Kidney glomerular epithelial cell (primary cell): ENCODE data around the gene USPL1.
"Not testable (repeated sequence)": the region's sequence is repeated elsewhere in the genome, so short reads cannot be mapped to it uniquely, and the experiment has no call there.

ENCODE experiments used
- DNase-seq: peaks from one replicate; lab custom pipeline; 2025; lab: John Stamatoyannopoulos, UW

USPL1 gene

DNA sequence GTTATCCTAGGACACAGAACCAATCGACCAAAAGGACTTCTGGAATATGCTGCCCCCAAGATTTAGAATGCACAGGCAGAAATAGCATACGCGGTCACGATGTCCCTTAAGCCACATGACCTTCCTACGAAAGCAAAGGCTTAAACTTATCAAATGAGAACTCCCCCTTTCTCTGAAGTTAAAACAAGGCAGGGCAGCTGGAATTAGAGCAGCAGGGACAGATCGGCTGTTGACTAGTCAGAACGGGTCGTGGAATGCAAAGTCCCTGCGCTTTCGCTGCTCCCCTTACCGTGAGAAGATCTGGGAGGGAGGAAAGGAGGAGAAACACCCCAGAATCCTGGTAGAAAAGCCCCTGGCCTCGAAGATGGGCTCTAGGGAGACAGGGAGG is 799 bp upstream of the USPL1 start:
- DNase-seq, result peak; percentile 77

DNA sequence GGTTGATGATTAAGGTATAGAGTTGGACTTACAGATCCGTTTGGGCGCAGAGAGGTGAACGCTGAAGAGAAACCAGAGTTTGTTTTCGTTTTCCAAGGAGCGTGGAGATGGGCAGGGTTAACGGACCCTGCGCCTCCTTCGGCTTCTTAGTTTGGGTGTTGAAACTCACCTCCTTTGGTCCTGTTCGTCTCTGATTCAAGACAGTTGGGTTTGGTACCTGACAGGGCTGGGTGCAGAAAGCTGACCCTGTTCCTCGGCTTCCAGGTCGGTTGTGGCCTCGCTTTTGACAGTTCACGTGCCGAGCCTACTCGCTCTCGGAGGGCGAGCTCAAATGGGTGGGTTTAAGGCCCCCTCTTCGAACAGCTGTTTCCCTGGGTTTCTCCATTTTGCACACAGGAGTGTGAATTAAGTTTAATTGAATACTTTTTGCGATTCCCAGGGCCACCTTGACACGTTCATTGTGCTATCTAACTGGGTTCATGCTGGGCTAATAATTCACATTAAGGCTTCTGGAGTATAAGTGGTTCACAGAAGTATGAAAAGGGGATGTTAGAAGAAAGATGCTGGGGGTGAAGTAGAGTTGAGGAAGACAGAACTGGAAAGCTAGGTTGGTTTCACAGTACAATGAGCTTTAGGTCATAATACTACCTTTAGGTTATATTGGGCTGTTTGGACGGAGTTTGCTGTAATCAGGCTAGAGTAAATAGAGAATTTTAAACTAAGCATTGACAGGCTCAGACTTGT is 638 bp downstream of the USPL1 start:
- DNase-seq, result no peak

DNA sequence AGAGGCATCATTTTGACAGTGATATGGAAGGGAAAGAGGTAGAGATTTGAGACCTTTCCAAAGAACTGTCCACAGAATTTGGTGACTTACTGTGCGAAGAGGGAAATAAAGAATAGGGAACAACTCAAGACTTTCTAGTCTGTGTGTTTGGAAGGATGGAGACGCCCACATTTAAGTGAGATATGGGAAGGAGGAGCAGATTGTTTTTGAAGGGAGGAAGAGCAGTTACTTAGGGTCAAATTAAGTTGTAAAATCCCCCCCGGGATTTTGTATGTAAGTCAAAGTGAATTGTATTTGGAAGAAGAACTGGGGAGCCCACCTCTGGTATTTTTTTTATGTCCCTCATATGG is 1.2 kb downstream of the USPL1 start:
- no peak for DNase-seq

DNA sequence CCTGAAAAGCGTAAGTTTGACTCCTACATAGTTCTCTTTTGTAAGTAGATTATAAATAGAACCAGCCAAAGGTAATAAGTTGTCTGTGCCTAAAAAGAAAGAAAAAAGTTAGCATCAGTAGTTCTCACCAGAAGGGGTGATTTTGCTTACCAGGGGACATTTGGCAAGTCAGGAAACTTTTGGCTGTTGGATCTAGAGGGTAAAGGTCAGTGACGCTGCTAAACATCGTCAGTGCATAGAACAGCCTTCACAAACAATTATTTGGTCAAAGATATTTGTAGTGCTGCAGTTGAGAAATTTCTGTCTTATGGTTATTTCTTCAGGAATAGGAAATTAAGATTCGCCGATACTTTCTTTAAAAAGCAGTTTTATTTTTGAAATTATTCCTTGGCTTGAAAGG is 2.0 kb downstream of the USPL1 start:
- no peak for DNase-seq

DNA sequence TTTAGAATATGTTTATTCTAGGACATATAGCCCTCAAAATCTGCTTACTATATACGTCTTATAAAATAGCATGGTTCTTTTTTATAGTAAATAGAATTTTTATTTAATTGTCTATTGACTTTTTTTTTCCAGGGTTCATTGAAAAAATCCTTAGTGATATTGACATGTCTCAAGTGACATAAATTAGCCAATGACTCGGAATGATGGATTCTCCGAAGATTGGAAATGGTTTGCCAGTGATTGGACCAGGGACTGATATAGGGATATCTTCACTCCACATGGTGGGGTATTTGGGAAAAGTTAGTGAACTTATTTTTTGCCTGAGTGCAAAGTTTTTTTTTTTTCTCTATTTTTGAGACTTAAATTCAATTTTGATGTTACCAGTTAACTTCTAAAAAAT is 3.2 kb downstream of the USPL1 start:
- no peak for DNase-seq

DNA sequence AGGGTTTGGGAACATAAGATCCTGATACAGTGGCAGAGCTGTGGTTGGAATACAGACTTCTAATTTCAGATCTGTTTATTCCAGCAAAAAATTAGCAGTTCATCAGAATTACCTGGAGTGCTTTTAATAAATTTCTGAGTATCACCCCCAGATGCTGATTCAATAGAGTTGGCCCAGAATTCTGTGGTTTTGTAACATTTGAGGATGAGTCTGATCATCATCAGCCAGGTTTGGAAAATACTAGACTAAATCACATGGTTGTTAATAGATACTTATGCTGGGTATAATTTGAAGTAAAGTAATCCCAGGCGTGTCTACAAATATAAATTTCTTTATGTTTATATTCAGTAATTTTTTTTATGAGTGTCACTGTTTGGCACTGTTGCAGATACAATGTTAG is 4.8 kb downstream of the USPL1 start:
- DNase-seq, result no peak

DNA sequence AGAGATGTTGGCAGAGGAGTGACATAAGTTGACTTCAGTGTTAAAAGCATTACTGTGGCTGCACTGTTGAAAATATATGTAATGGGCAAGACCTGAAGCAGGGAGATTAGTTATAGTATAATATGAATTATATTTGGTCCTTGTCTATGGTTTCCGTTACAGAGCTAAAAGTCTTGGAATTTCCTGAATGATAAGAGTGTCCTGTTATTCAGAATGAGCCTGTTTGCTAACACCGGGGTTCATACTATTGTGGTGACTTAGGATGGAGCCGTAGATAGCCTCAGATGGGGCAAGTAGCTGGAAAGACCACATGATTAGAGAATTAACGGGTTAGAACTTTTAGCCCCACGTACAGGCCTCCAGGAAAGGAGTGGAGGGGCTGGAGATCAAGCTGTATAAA is 5.7 kb downstream of the USPL1 start:
- no peak for DNase-seq

DNA sequence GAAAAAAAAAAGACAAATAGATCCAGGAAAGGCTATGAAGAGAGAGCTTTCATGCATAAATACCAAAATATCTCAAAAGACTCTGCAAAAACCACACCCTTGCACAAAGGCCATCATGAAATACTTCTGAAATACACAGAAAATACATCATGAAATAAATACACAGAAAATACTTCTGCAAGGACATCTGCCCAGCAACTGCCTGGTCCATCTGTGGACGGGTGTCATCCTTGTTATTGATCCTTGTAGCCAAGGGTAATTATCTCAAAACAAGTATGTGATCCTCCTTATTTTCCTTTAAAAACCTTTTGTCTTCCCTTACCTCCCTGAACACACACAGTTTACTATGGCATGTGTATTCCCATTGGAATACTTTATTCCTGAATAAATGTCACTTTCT is 6.9 kb downstream of the USPL1 start:
- DNase-seq, result no peak

DNA sequence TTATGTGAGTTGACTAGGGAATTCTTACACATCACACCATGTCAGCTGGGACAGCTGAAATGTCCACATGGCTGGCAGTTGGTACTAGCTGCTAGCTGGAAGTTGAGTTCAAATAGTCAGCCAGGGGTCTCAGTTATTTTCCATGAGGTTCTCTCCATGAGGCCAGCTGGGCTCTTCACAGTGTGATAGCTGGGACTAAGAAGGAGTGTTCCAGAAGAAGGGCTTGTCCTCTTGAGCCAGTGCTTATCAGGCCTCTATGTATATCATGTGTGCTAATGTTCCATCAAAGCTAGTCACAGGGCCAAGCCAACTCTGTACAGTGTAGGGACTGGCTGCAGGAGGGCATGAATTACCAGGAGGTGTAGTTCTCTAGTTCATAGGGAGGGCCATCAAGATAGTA is 11.8 kb downstream of the USPL1 start:
- DNase-seq, result no peak

DNA sequence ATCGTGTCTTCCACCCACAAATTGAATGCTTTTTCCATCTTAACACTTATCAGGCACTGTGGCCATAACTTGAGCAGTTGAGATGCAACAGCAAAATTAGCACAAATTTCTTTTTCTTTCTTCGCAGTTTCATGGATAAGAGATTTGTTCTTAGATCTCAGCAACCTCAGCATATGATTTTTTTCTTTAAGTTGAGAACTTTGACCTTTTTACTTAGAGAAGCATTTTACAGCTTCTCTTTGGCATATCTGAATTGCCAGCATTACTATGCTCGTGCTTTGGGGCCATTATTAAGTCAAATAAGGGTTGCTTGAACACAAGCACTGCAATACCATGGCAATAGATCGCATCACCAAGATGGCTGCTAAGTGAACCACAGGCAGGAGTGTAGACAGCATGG is 16.1 kb downstream of the USPL1 start:
- DNase-seq, result no peak

DNA sequence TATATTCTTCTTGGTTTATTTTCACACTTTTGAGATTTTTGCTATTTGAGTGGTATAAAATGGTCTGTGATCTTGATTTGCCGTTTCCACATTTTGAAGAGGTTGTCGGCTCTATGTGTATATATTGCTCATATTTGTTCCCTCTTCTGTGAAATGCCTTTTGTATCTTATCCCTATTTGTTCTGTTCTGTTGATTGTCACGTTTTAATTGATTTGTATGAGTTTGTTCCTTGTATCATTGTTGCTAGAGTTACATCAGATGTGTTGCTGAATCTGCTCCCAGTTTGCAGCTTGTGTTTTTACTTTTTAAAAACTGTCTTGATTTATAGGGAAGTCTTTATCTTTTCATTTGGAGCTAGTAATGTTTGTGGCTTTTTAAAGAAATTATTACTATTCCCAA is 17.1 kb downstream of the USPL1 start:
- DNase-seq, result no peak

DNA sequence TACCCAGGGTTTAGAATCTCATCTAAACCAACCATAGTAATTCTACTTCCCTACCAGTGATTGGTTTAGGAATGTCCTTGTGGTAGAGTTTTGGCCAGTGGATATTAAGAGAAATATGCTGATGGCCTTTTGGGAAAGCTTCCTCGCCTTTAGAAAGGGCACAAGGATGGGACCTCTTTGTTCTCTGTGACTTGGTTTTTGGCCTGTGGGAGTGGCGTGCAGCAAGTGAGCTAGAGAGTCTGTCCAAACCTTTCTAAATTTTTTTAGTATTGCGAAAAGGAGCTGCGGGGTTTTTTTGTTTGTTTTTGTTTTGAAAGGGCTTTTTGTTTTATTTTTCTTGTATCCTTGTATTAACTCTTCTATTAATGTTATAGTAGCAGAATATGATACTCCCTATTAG is 20.6 kb downstream of the USPL1 start:
- no peak for DNase-seq

DNA sequence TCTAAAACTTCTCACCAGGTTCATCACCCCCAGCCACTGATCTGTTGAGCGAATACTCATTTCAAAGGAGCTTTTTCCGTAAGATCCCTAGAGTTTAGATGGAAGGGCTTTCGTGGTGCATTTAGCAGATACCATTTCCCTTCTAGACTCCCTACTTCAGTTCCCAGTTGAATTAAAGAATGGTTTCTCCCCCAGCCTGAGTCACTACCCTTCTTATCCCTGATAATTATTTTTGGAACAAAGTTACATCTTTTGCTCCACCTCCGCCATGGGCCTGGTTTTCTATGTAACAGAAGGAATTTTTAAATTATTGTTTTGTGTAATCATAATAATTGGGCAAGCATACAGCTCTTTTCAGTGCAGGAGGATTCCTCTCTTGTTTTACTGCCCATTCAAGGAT is 22.0 kb downstream of the USPL1 start:
- no peak for DNase-seq

DNA sequence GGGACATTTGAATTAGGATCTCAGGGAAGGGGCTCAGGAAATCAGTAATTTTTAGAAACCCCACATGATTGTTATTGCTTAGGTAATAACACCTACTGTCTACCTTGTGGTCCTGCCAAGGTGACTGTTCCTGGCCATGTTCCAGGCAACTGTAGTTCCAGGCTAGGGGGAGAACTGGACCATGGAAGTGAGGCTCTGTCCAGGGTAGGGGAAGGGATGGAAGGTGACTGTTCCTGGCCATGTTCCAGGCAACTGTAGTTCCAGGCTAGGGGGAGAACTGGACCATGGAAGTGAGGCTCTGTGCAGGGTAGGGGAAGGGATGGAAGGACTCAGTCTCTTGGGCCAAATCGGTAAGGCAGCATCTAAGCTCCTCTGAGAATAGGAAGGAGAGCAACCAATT is 23.5 kb downstream of the USPL1 start:
- DNase-seq, result not testable (repeated sequence)

DNA sequence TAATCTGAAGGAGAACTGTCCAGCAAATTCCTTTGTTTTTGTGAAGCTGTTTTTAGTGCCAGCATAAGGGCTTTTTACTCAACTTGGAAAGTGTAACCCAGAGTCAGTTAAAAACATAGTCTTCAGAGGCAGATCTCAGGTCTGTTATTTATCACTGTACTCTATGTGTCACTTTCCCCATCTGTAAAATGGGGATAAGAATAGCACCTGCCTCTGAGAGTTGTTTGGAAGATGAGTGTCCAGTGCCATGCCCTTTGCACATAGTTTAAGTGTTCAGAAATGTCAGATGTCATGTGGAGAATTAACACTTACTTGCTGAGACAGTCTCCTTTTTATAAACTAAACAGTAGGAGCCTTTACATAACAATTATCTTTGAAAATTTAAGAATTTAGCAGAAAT is 27.9 kb downstream of the USPL1 start:
- DNase-seq, result no peak

DNA sequence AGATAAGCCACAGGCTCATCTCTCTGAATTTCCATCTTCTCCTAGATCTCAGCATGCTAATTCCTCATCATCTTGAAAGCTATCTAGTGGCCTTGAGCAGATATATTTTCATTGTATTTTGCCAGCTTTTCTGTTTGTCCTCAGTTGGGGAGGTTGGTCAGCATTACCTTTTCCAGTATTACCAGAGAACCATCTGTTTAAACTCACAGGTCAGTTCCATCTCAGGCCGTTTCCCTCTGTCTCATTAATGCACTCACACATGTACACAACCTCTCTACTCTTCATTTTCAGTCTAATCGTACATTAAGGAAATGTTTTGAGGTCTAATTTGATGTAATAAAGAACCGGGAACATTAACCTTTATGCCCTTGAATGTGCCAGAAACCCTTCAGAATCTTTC is 29.7 kb downstream of the USPL1 start:
- no peak for DNase-seq

DNA sequence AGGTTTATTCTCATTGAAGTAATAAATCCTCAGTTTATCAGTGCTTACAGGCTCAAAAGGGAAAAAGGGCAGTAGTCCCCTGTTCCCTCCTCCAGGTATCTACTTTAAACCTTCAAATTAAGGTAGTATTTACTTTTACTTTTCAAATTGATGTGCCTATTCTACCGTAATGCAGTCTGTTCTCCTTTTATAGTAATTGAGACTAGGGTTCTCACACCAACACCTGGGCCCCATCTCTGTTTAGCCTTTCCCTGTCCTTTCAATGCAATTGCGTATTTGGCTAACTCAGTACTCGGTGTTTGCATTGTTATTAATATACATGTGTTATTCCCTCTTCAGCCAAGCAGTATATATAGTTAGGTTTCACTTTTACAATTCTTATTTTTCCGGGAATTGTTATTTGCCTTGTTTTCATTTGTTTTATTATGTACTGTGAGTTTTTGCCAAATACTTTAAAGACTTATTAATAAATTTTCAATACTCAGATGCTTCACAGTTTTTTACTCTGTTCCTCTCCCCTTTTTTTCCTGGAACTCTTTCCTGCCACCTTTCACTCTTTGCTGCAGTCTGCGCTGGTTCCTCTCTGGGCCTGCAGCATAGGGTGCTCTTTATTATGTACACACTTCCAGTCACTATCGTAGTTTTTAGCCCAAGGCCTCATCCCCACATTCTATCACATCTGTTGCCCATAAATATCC is 30.3 kb downstream of the USPL1 start:
- DNase-seq, result no peak

DNA sequence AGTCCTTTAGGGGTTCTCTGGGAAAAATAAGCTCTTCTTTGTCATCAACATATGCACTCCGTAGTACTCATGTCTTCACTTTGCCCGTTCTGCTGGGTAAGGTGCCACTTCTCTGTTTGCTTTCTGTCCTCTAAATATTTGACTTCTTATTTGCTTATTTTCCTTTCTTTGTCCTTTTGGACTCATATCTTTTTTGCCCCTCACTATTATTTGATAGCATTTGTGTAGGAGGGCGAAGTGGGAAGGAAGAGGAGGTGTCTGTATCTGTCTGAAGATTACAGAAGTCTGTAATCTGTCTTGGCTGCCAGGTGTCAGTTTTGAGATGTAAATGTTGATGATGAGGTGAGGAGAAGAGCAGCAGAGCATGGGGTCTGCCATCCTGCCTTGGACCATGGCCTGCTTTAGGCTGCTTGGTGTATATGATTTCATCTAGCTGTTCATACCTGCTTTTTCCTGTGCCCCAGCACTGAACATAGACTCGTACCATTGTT is 30.8 kb downstream of the USPL1 start:
- DNase-seq, result no peak

DNA sequence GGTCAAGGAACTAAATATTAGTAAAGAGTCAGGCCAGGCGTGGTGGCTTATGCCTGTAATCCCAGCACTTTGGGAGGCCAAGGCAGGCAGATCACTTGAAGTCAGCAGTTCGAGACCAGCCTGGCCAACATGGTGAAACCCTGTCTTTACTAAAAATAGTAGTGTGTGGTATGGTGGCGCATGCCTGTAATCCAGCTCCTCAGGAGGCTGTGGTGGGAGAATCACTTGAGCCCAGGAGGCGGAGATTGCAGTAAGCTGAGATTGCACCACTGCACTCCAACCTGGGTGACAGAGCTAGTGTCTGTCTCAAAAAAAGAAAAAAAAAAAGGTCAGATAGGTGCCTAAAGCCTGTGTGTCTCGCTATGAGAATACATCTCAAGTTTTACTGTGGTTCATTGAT is 33.9 kb downstream of the USPL1 start:
- not testable (repeated sequence) for DNase-seq

DNA sequence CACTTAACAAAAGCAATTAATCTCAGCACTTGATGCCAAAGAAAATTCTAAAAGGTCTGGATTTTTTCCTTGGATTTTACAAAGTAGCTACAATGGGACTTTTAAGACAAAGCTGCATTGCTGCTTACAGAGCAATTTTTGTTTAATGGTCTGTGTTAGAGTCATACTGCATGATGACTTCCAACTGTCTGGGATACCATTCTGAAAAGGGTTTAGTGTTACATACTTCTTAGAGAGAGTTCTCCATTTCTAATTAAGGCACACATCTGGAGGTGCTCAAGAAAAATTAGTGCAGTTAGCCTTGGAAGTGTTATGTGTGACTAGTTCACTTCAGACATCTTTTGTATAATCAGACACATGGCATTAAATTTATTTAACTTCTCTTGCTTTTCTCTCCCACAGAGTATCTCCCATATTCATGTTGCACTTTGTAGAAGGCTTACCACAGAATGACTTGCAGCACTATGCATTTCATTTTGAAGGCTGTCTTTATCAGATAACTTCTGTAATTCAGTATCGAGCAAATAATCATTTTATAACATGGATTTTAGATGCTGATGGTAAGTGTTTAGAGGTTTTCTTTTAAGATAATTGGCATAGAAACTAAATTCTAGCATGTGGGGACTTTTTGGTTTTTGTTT is 35.1 kb downstream of the USPL1 start:
- DNase-seq, result no peak

DNA sequence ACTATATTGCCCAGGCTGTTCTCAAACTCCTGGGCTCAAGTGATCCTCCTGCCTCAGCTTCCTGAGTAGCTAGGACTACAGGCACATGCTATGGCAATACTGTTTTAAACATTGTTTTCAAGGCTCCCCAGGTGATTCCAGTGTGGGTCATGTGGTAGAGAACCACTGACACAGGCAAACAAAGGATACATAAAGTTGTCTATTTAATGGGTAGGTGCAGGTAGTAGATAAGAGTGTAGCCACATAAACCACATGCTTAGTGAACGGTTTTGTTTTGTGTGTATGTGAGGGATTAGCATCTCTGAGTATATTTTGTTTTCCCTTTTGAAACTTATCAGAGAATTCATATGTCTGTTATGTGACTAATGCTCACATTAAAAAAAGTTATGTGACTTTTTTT is 36.7 kb downstream of the USPL1 start:
- no peak for DNase-seq

DNA sequence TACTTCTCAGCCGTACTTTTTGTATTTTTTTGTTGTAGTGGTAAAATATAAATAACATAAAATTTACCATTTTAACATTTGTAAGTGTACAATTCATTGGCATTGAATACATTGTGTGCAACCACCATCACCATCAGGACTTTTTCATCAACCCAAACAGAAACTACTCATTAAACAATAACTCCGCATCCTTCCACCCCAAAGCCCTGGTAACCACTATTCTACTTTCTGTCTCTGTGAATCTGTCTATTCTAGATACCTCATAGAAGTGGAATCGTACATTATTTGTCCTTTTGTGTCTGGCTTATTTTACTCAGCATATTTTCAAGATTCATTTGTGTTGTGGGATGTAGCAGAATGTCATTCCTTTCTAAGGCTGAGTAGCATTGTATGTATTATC is 38.5 kb downstream of the USPL1 start:
- no peak for DNase-seq

DNA sequence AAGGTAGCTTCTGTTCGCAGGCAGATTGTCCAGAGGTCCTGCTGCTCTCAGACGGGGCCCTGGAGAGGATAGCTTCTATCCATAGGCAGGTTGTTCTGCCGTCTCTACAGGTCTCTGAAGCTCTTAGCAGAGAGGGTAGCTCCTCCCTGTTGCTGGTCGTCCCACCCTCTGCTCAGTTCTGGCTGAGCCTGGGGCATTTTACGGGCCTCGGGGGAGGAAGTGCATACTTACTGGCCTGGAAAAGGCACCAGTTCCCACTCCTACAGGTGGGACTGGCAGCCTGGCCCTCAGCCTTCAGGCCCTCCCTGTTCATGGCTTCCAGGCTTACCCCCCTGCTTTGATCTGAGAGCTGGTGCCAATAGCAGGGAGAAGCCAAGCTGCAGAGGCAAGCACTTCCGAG is 42.3 kb downstream of the USPL1 start:
- no peak for DNase-seq
